ENCODE data around the gene PSMG4.

Gene PSMG4

DNA sequence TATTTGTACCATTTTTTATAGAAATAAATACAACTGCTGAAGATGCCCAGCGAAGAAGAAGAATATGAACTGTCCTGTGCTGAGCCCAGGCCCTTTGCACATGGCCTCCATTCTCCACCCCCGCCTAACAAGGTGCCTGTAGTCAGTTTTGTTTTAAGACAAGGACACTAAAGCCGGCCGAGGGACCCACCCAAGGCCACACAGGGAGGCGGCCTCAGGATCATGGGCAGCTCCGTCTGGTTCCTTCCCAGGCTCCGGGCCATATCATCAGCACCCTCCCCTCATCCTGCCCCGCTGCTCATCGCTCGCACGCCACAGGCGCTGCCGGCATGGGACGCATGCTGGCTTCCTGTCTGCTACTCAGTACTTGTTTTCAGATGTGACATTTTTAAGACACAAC lies 21.3 kb downstream of the PSMG4 start:
- intact Hi-C loops (cut with DNase I; ENCODE audit: low total_unique reads) = loop anchor here (2.0 to 10.0 kb wide), 3 partner anchors 175 to 705 kb away; partner anchors contain the start of gene SLC22A23
- no peak overlapping the region for H3K27ac ChIP-seq
- no peak overlapping the region for H3K4me3 ChIP-seq
- H3K4me1 ChIP-seq = peaks cover 0 to 23% (median 10%) of the 10 kb centered on the region in 4 donors
- H3K36me3 ChIP-seq = peaks cover 0 to 43% (median 0%) of the 10 kb centered on the region in 3 donors
- TF ChIP-seq, protein P1, sequence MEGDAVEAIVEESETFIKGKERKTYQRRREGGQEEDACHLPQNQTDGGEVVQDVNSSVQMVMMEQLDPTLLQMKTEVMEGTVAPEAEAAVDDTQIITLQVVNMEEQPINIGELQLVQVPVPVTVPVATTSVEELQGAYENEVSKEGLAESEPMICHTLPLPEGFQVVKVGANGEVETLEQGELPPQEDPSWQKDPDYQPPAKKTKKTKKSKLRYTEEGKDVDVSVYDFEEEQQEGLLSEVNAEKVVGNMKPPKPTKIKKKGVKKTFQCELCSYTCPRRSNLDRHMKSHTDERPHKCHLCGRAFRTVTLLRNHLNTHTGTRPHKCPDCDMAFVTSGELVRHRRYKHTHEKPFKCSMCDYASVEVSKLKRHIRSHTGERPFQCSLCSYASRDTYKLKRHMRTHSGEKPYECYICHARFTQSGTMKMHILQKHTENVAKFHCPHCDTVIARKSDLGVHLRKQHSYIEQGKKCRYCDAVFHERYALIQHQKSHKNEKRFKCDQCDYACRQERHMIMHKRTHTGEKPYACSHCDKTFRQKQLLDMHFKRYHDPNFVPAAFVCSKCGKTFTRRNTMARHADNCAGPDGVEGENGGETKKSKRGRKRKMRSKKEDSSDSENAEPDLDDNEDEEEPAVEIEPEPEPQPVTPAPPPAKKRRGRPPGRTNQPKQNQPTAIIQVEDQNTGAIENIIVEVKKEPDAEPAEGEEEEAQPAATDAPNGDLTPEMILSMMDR (IDR thresholded peaks at IDR 0.05) = no peak
- no peaks in the 10 kb centered on the region for H3K9me3 ChIP-seq
- peak; percentile 21 to 66 for DNase-seq
- H3K27me3 ChIP-seq = no peaks in the 10 kb centered on the region

DNA sequence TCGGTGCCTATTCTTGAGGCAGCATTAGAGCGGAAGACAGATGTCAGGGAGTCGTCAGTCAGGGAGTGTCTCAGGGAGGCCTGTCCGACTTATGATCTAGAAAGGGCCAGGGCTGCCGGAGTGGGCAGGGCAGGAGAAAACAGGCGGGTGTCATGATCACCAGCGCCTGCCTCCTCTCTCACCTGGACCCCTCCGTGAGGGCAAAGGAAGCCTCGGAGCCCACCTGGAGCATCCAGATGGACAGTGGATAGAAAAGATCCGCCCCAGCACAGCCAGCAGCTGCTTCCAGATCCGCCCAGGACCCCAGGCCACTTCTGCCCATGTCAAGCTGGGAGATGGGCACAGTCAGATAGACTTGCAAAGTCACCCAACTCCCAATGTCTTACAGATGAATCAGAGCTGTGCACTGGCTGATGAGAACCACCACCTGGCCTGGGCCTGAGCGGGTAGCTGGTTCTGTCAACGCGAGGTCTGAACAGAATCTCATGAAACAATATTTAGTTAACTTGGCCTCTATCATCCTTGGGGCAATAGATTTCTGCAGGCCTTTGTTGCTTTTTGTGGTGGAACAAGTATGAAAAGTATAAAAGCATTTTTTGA lies 22.2 kb downstream of the PSMG4 start:
- intact Hi-C loops (cut with DNase I; ENCODE audit: low total_unique reads) = loop anchor here (2.0 to 10.0 kb wide), 3 partner anchors 174 to 704 kb away; partner anchors contain the start of gene SLC22A23
- H3K36me3 ChIP-seq = peaks cover 0 to 47% (median 0%) of the 10 kb centered on the region in 3 donors
- no peak overlapping the region for H3K4me3 ChIP-seq
- H3K9me3 ChIP-seq = no peaks in the 10 kb centered on the region
- TF ChIP-seq, protein P1 (IDR thresholded peaks at IDR 0.05) = no peak
- DNase-seq = peak; percentile 17 to 48
- H3K27ac ChIP-seq = peak overlapping the region in 1 of 2 donors; percentile 25
- no peaks in the 10 kb centered on the region for H3K27me3 ChIP-seq
- peaks cover 0 to 23% (median 10%) of the 10 kb centered on the region in 4 donors for H3K4me1 ChIP-seq

DNA sequence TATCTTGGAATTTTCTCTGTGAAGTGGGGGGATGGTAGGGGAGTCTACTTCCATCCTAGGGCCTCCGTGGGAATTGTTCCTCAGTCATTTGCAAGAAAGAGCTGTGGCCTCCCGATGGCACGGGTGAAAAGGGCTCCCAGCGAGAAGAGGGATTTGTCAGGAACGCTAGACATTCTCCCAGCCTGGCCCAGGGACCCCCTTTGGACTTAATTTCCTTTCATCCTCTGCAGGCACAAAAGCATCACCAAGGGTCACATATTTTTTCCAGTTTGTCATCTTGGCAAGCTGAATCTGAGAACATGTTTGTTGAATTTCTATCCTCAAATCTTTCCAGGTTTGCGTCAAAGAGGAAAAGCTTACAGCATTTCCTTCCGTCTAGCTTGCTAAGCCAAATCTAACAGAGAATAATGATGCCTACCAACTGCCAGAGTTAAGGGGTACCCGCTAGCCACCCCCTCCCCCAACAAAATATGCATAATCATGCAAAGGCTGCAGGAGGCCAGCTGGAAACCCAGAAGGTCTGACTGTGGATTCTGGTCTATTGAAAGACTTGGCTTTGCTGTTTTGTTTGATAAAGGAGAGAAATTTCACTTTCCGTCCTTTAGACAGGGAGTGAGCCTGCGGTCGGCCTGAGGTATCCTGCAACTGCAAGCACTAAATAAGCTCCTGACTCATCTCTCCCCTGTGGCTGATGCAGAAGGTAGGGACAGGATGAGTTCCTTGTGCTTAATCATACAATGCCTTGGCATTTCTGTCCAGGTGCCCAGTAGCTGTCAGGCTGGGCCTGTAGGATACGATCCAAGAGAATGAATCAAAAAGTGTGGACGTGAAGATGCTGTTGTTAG lies 23.1 kb downstream of the PSMG4 start:
- intact Hi-C loops (cut with DNase I; ENCODE audit: low total_unique reads) = loop anchor here (2.0 to 10.0 kb wide), 3 partner anchors 173 to 703 kb away; partner anchors contain the start of gene SLC22A23
- Histone ChIP-seq H3K4me3 (no peak overlapping the region), H3K4me1 (peaks cover 0 to 23% (median 10%) of the 10 kb centered on the region in 4 donors), H3K27ac (peak overlapping the region in 1 of 2 donors; percentile 25), H3K36me3 (peaks cover 0 to 48% (median 0%) of the 10 kb centered on the region in 3 donors), H3K27me3 (no peaks in the 10 kb centered on the region), H3K9me3 (no peaks in the 10 kb centered on the region)
- TF ChIP-seq, protein P1 (IDR thresholded peaks at IDR 0.05) = no peak
- DNase-seq = peak; percentile 25 to 63

DNA sequence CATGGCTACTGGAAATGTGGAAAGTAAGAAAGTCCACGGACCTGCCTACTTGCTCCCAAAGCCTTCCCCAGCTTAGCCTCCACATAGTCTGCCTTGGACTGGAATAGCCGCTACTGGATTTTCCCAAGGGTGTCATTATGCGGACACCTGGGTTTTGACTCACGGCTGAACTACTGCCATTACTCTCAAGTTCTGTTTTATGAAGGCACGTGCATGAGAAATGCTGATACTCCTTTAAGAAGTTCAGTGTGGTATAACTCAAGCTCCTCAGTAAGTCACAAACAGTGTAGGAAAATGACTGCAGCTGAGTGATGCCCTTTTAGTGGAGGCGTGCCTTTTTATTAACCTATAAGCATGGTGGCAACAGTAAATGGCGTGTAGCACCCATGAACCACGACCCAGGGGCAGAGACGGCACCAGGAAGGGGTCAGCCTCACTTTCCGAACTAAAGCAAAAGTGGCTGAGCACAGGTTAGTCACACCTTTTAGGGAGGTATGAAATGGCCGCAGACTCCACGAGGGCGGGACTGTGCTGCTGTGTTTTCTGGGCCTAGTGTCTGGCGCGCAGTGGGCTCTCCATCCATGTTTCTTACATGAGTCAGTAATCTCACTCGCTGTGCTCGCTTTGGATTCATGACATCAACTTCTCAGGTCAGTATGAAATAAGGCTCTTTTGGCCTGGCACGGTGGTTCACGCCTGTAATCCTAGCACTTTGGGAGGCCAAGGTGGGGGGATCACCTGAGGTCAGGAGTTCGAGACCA lies 23.9 kb downstream of the PSMG4 start:
- TF ChIP-seq, protein P1 (IDR thresholded peaks at IDR 0.05) = no peak
- peak overlapping the region in 1 of 2 donors; percentile 25 for H3K27ac ChIP-seq
- H3K4me3 ChIP-seq = no peak overlapping the region
- peaks cover 0 to 23% (median 10%) of the 10 kb centered on the region in 4 donors for H3K4me1 ChIP-seq
- no peaks in the 10 kb centered on the region for H3K9me3 ChIP-seq
- H3K27me3 ChIP-seq = no peaks in the 10 kb centered on the region
- H3K36me3 ChIP-seq = peaks cover 0 to 48% (median 0%) of the 10 kb centered on the region in 3 donors
- DNase-seq = peak; percentile 12 to 59
- intact Hi-C loops (cut with DNase I; ENCODE audit: low total_unique reads) = loop anchor here (10.0 kb wide), 2 partner anchors 172 to 702 kb away; partner anchors contain the start of gene SLC22A23

DNA sequence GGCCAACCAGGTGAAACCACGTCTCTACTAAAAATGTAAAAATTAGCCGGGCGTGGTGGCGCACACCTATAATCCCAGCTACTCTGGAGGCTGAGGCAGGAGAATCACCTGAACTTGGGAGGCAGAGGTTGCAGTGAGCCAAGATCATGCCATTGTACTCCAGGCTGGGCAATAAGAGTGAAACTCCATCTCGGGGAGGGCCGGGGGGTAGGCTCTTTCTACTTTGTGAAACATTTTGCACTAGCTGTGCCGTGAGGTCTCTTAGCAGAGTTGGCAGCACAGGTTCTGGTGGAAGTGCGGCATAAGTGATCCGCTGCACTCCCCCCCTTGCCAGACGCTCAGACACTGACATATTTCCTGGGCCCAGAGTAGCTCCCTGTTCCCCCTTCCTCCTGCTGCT lies 24.5 kb downstream of the PSMG4 start:
- Histone ChIP-seq H3K4me1 (peaks cover 0 to 23% (median 10%) of the 10 kb centered on the region in 4 donors), H3K27me3 (no peaks in the 10 kb centered on the region), H3K4me3 (no peak overlapping the region), H3K9me3 (no peaks in the 10 kb centered on the region), H3K27ac (no peak overlapping the region), H3K36me3 (peaks cover 0 to 48% (median 0%) of the 10 kb centered on the region in 3 donors)
- intact Hi-C loops (cut with DNase I; ENCODE audit: low total_unique reads) = loop anchor here (10.0 kb wide), 2 partner anchors 172 to 702 kb away; partner anchors contain the start of gene SLC22A23
- DNase-seq = peak; percentile 9 to 41
- TF ChIP-seq, protein P1 (IDR thresholded peaks at IDR 0.05) = no peak
